Measurements from ENCODE around the gene HEATR5A.

The HEATR5A gene

GRCh38 chr14:31270196-31270772, 150.1 kb downstream of the HEATR5A start:
- TF ChIP-seq GATA3 (IDR thresholded peaks at IDR 0.05; ENCODE audit: low read depth, low read length) (no peak), GATA2 (IDR thresholded peaks at IDR 0.05; ENCODE audit: low read depth, low read length) (no peak)

DNA sequence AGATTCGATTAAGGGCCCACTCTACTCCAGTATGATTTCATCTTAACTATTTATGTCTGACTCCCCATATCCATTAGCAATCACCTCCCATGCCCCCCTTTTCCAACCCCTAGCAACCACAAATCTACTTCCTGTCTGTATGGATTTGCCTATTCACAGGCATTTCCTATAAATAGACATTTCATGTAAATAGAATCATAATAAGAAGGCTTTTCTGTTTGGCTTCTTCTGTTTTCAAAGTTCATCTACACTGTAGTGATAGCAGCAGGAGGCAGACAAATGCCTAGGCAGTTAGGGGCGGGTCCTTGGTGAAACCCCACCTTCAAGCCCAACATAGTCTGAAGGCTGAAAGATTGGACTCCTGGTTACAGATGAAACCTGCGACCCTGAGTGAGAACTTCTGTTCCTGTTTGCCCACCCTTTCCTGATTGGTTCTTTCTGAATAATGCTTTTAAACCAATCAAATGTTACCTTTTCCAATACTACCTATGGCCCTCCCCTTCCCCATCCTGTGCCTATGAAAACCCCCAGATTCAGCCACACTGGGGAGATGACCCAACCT, 150.6 kb downstream of the HEATR5A start:
- no peak for TF ChIP-seq GATA3 (IDR thresholded peaks at IDR 0.05; ENCODE audit: low read depth, low read length)
- TF ChIP-seq GATA2 (IDR thresholded peaks at IDR 0.05; ENCODE audit: low read depth, low read length) = no peak

GRCh38 chr14:31268216-31268615, 152.1 kb downstream of the HEATR5A start:
- TF ChIP-seq GATA2 (IDR thresholded peaks at IDR 0.05; ENCODE audit: low read depth, low read length) = no peak
- TF ChIP-seq GATA3 (IDR thresholded peaks at IDR 0.05; ENCODE audit: low read depth, low read length) = no peak

DNA sequence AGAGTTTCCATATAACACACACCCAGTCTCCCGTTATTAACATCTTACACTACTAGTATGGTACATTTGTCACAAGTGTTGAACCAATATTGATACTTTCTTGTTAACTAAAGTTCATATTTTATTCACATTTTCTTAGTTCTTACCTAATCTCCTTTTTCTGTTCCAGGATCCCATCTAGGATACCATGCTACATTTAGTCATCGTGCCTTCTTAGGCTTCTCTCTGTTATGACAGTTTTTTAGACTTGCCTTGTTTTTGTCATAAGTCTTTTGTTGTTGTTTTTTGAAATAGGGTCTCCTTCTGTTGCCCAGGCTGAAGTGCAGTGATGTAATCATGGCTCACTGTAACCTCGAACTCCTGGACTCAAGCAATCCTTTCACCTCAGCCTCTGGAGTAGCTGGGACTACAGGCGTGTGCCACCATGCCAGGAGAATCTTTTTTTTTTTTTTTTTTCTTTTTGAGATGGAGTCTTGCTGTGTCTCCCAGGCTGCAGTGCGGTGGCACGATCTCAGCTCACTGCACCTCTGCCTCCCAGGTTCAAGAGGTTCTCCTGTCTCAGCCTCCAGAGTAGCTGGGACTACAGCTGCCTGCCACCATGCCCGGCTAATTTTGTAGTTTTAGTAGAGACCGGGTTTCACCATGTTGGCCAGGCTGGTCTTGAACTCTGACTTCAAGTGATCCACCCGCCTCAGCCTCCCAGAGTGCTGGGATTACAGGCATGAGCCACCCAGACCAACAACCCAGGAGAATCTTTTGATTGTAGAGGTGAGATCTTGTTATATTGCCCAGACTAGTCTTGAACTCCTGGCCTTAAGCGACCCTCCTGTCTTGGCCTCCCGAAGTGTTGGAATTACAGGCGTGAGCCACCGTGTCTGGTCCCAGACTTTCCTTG, 153.7 kb downstream of the HEATR5A start:
- no peak for TF ChIP-seq GATA2 (IDR thresholded peaks at IDR 0.05; ENCODE audit: low read depth, low read length)
- no peak for TF ChIP-seq GATA3 (IDR thresholded peaks at IDR 0.05; ENCODE audit: low read depth, low read length)

GRCh38 chr14:31265701-31266398, 154.5 kb downstream of the HEATR5A start:
- no peak for TF ChIP-seq GATA2 (IDR thresholded peaks at IDR 0.05; ENCODE audit: low read depth, low read length)
- TF ChIP-seq GATA3 (IDR thresholded peaks at IDR 0.05; ENCODE audit: low read depth, low read length) = no peak

GRCh38 chr14:31263485-31264133, 156.7 kb downstream of the HEATR5A start:
- TF ChIP-seq GATA3 (IDR thresholded peaks at IDR 0.05; ENCODE audit: low read depth, low read length) (no peak), GATA2 (IDR thresholded peaks at IDR 0.05; ENCODE audit: low read depth, low read length) (no peak)

DNA sequence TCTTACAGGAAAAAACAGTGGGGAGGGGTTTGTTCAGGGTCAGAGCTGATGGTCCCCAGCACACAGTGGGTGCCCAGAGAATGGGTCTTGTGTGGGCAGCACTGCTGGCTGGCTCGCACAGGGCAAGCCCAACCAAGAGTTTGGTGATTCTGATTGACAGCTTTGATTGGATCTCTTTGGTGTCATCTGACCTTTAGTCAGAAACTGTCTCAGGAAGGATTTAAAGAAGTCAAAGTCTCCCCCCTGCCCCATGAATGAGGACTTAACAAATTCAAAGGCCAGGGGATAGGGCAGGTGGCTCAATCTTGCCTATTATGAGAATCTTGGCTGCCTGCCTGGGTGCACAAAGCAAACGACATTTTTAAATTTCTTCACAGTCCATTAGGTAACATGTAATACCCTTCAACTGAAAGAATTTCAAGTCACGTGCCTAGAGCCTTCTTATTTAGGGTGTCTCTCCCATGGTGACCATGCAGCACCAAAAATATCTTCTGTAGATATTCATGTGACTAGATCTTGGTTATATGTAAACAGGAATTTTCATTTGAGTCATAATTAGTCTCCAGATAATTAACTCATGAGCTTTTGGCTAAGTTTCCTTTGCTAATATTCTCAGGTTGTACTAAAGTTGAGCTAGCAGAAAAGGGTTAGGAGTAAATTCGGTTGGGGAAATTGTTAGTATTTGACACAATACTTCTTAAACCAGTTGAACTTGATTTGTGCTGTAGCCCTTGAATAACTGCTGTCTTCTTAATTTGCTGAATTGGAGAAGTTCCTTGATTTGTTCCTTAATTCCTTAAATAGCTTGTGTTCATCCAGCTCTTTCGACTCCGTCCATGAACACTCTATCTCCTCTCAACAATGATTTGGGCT, 158.3 kb downstream of the HEATR5A start:
- no peak for TF ChIP-seq GATA3 (IDR thresholded peaks at IDR 0.05; ENCODE audit: low read depth, low read length)
- TF ChIP-seq GATA2 (IDR thresholded peaks at IDR 0.05; ENCODE audit: low read depth, low read length) = no peak

DNA sequence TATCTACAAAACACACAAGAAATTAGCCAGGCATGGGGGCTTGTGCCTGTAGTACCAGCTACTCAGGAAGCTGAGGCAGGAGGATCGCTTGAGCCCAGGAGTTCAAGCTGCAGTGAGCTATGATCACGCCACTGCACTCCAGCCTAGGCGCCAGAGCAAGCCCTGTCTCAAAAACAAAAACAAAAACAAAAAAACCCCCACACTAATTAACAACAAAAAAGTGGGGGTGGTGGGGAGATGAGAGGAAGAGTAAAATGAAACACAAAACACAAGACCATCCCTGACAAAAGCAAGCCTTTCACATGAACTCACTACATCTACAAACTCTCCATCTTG, 158.9 kb downstream of the HEATR5A start:
- no peak for TF ChIP-seq GATA2 (IDR thresholded peaks at IDR 0.05; ENCODE audit: low read depth, low read length)
- TF ChIP-seq GATA3 (IDR thresholded peaks at IDR 0.05; ENCODE audit: low read depth, low read length) = no peak

DNA sequence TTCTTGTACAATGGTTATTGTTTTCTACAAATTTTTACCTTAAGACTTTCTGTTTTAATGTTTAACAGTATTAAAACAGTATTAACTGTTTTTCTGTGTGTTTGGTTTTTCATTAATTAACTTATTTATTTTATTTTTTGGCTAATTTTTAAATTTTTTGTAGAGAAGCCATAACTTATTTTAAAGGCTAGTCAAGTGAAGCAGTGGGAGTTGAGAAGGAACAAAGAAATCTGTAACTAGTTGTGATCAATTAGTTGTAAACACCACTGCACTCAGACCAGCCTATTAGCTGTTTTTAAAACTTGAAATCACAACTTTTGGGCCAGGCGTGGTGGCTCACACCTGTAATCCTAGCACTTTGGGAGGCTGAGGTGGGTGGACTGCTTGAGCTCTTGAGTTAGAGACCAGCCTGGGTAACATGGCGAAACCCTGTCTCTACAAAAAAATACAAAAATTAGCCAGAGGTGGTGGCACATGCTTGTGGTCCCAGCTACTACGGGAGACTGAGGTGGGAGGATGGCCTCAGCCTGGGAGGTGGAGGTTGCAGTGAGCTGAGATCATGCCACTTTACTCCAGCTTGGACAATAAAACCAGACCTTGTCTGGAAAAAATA, 161.8 kb downstream of the HEATR5A start:
- TF ChIP-seq GATA2 (IDR thresholded peaks at IDR 0.05; ENCODE audit: low read depth, low read length) (no peak), GATA3 (IDR thresholded peaks at IDR 0.05; ENCODE audit: low read depth, low read length) (no peak)

DNA sequence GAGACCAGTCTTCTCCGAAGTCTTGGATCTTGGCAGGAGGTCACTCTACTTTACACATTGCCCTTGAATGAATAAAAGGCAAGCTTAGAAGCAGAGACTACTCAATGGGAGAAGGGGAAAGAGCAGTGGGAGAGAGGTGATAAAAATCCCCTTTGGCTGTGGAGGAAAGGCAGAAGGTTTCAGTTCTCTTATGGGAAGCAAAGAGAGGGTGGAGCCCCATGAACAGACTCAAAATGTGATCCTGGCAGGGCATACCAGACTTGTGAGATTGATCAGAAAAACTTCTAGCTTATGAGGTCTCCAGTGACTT, 163.2 kb downstream of the HEATR5A start:
- TF ChIP-seq GATA3 (IDR thresholded peaks at IDR 0.05; ENCODE audit: low read depth, low read length) (no peak), GATA2 (IDR thresholded peaks at IDR 0.05; ENCODE audit: low read depth, low read length) (no peak)

DNA sequence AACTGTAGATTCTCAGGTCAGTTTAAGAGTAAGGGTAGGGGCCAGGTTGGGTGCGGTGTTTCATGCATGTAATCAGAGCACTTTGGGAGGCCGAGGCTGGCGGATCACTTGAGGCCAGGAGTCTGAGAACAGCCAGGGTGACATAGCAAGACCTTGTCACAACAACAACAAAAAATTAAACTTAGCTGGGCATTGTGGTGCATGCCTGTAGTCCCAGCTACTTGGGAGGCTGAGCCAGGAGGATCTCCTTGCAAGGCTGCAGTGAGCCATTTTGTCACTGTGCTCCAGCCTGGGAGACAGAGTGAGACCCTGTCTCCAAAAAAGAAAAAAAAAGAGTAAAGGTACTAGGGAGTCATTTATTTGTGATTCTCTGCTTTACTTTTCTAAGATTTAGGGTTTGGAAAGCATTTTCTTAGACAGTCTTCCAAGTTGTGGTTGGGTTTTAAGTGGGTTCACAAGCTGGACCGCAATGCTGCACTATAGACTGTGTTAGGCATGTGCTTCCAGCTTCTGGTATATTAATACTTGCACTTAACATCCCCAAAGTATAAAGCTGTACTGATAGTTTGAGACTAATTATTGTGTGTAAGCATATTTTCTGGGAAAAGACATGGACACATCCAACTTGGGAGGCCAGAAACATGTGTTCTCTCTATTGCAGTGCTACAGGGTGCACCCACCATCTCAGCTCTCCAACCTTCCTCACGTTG, 163.7 kb downstream of the HEATR5A start:
- TF ChIP-seq GATA3 (IDR thresholded peaks at IDR 0.05; ENCODE audit: low read depth, low read length) = no peak
- no peak for TF ChIP-seq GATA2 (IDR thresholded peaks at IDR 0.05; ENCODE audit: low read depth, low read length)

DNA sequence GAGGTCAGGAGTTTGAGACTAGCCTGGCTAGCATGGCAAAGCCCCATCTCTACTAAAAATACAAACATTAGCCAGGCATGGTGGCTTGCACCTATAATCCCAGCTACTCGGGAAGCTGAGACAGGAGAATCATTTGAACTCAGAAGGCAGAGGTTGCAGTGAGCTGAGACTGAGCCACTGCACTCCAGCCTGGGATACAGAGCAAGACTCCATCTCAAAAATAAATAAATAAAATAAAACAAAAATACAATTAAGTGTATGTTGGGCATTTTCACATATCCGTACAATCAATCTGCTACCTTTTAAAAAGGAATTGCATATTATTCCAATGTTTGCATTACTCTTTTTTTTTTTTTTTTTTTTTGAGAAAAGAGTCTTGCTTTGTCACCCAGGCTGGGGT, 165.1 kb downstream of the HEATR5A start:
- TF ChIP-seq GATA2 (IDR thresholded peaks at IDR 0.05; ENCODE audit: low read depth, low read length) (no peak), GATA3 (IDR thresholded peaks at IDR 0.05; ENCODE audit: low read depth, low read length) (no peak)

Measured in SH-SY5Y (cell line).